ENCODE measurements around the gene WNT3A.

The WNT3A gene

GRCh38 chr1:228037401-228038386 lies 30.9 kb downstream of the WNT3A start:
- ATAC-seq (replicated peaks): peak; percentile 69
- H3K4me3 Mint-ChIP-seq: peak overlapping the region in 1 of 2 donors; percentile 33
- H3K36me3 Mint-ChIP-seq (ENCODE audit: insufficient read depth): no peaks in the 10 kb centered on the region
- H3K27me3 Mint-ChIP-seq: peaks cover 34 to 64% of the 10 kb centered on the region in 2 donors
- no peak overlapping the region for H3K27ac Mint-ChIP-seq
- no peak for DNase-seq
- peaks cover 0 to 1% of the 10 kb centered on the region in 2 donors for H3K9me3 Mint-ChIP-seq
- no peaks in the 10 kb centered on the region for H3K4me1 Mint-ChIP-seq (ENCODE audit: low read depth in 2 of 2)

- DNase-seq: no peak
- H3K27ac Mint-ChIP-seq: no peak overlapping the region
Observed at GRCh38 chr1:228038387-228039005, 31.7 kb downstream of the WNT3A start.

DNA sequence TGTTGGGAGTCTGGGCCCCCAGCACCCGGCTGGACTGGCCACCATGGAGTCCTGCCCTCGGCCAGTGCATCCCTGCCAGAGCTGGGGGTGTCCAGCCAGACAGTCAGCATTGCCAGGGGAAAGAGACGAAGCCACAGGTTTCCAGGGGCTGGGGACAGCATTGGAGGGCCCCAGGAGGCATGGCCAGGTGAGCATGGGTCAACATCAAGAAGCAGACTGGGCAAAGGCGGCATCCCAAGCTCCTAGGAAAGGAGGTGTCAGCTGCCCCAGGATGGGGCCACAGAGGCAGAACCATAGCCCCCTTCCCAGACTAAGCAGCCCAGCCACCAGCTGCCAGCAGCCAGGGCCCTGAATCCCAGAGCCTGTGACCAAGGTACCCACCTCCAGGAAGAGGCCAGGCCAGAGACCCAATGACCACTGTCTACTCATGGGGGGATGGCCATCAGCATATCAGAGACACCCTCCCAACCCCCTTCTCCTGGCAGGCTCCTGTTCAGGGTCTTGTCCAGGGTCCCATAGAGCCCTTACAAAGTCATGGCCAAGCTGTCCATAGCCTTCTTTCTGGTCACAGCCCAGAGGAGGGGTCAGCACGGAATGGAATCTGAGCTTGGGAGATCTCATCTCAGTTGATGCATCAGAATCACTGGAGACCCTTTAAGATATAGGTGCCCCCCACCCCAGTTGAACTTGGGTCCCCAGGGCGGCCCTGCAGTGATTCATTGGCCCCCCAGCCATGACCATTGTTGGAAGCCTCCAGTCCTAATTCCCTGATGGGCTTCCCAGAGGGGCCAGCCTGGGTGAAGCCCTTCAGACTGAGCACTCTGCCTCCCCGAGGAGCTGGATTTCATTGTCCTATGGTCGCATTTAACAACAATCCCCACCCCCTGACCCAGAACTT lies 32.5 kb downstream of the WNT3A start:
- H3K27me3 Mint-ChIP-seq: peaks cover 23 to 49% of the 10 kb centered on the region in 2 donors
- no peaks in the 10 kb centered on the region for H3K9me3 Mint-ChIP-seq
- H3K36me3 Mint-ChIP-seq (ENCODE audit: insufficient read depth): no peaks in the 10 kb centered on the region
- no peak for DNase-seq
- no peak for ATAC-seq (replicated peaks)
- H3K4me3 Mint-ChIP-seq: no peak overlapping the region
- H3K4me1 Mint-ChIP-seq (ENCODE audit: low read depth in 2 of 2): no peaks in the 10 kb centered on the region
- no peak overlapping the region for H3K27ac Mint-ChIP-seq

More at GRCh38 chr1:228038387-228039005, 31.7 kb downstream of the WNT3A start:
- H3K27me3 Mint-ChIP-seq: peaks cover 26 to 56% of the 10 kb centered on the region in 2 donors
- peaks cover 0 to under 1% of the 10 kb centered on the region in 2 donors for H3K9me3 Mint-ChIP-seq
- ATAC-seq (replicated peaks): no peak
- no peak overlapping the region for H3K4me3 Mint-ChIP-seq
- no peaks in the 10 kb centered on the region for H3K4me1 Mint-ChIP-seq (ENCODE audit: low read depth in 2 of 2)
- no peaks in the 10 kb centered on the region for H3K36me3 Mint-ChIP-seq (ENCODE audit: insufficient read depth)

GRCh38 chr1:228039986-228040385 lies 33.2 kb downstream of the WNT3A start:
- DNase-seq: no peak
- no peak for ATAC-seq (replicated peaks)
- Mint-ChIP-seq H3K9me3 (no peaks in the 10 kb centered on the region), H3K36me3 (ENCODE audit: insufficient read depth) (no peaks in the 10 kb centered on the region), H3K4me3 (no peak overlapping the region), H3K27ac (no peak overlapping the region), H3K4me1 (ENCODE audit: low read depth in 2 of 2) (no peaks in the 10 kb centered on the region), H3K27me3 (peaks cover 23 to 41% of the 10 kb centered on the region in 2 donors)

DNA sequence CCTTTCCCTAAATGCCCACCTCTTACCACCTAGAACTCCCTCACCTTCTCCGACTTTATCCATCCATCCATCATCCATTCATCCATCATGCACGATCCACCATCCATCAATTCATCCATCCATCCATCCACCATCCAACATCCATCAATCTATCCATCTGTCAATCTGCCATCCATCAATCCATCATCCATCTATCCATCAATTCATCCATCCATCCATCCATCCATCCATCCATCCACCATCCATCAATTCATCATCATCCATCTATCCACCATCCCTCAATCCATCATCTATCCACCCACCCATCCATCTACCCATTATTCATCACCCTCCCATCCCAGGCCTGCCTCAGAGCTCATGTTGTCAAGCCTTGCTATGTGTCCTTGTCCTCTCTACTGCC lies 34.5 kb downstream of the WNT3A start:
- Mint-ChIP-seq H3K27ac (no peak overlapping the region), H3K9me3 (no peaks in the 10 kb centered on the region), H3K4me3 (no peak overlapping the region), H3K27me3 (peaks cover 18 to 28% of the 10 kb centered on the region in 2 donors), H3K4me1 (ENCODE audit: low read depth in 2 of 2) (no peaks in the 10 kb centered on the region), H3K36me3 (ENCODE audit: insufficient read depth) (no peaks in the 10 kb centered on the region)
- DNase-seq (no peak), ATAC-seq (replicated peaks) (no peak)

DNA sequence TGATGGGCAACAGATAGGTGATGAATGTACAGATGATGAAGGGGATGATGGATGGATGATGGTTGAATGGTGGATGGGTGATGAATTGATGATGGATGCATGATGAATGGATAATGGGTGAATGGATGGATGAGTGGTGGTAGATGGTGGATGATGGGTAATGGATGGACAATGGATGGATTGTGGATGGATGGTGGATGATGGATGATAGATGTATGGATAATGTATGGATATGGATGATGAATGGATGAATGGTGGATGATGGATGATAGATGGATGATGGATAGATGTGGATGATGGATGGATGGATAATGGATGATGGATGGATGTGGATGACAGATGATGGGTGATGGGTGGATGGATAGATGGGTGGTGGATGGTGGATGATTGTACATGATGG lies 35.7 kb downstream of the WNT3A start:
- H3K4me3 Mint-ChIP-seq: no peak overlapping the region
- ATAC-seq (replicated peaks) (no peak), DNase-seq (no peak)
- no peaks in the 10 kb centered on the region for H3K4me1 Mint-ChIP-seq (ENCODE audit: low read depth in 2 of 2)
- H3K27ac Mint-ChIP-seq: no peak overlapping the region
- no peaks in the 10 kb centered on the region for H3K36me3 Mint-ChIP-seq (ENCODE audit: insufficient read depth)
- H3K9me3 Mint-ChIP-seq: no peaks in the 10 kb centered on the region
- peaks cover 14 to 16% of the 10 kb centered on the region in 2 donors for H3K27me3 Mint-ChIP-seq

DNA sequence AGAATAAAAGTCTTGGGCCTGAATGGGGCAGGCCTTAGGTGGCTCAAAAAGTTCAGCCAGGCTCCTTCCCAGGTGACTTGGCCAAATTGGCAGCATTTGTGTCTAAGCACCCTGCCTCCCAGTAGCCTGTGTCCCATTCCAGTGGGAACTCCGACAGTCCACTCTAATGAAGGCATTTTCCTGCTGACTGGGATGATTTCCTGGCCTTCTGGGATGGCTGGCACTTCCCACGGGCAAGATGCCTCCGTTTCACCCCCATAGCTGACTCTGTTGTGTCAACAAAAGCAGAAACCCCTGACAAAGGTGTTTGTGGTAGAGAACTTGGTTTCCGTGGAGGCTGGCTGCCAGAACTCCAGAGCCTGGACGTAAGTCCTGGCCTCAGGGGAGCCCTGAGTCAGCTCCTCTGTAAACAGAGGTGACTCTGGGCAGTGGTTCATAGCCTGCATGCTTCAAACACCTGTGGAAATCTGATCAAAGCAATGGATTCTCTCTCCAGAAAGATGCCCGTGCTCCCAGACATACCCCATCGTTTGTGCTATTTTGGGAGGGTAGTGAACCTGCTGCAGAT lies 36.6 kb downstream of the WNT3A start:
- Mint-ChIP-seq H3K27me3 (peaks cover 14 to 15% of the 10 kb centered on the region in 2 donors), H3K27ac (no peak overlapping the region), H3K4me1 (ENCODE audit: low read depth in 2 of 2) (no peaks in the 10 kb centered on the region), H3K36me3 (ENCODE audit: insufficient read depth) (no peaks in the 10 kb centered on the region), H3K9me3 (no peaks in the 10 kb centered on the region), H3K4me3 (no peak overlapping the region)
- no peak for DNase-seq
- ATAC-seq (replicated peaks): no peak

DNA sequence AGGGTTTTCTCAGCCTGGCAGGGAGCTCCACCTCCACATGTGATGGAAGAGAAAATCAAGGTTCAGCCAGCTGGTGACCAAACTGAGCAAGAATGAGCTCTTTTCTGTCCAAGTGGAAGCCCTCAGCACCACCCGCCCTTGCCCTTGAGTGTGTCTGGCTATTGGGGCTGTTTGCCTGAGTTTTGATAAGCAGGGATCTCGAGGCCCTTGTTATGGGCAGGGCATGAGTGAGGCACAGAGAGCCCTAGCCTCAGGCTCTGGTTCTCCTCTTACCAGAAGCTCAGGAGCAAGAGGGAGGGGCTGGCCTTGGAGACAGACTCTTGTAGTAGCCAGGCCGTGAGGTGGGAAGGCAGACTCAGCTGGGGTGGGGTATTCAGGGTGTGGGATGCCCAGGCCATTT lies 38.2 kb downstream of the WNT3A start:
- Mint-ChIP-seq H3K9me3 (no peaks in the 10 kb centered on the region), H3K27me3 (peaks cover 19 to 20% of the 10 kb centered on the region in 2 donors), H3K27ac (no peak overlapping the region), H3K4me1 (ENCODE audit: low read depth in 2 of 2) (no peaks in the 10 kb centered on the region), H3K4me3 (no peak overlapping the region), H3K36me3 (ENCODE audit: insufficient read depth) (no peaks in the 10 kb centered on the region)
- ATAC-seq (replicated peaks) (no peak), DNase-seq (no peak)

DNA sequence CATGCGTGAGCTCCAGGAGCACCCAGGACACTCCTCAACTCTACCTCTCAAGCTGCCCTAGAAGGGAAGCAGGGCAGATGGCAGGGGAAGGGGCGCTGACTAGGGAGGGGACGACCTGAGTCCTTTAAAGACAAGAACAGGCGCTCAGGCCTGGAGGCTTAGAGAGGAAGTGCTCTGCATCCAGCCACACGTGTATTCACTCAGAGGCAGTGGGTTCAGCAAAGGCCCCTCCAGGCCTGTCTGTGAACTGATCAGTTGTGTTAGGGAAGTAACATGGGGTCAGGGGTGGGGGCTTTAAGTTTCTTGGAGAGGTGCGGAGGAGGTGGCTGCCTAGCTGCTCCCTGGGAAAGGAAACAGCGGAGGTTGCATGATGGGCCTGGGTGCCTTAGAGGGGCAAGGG lies 38.6 kb downstream of the WNT3A start:
- H3K27me3 Mint-ChIP-seq: peaks cover 19 to 20% of the 10 kb centered on the region in 2 donors
- no peak for ATAC-seq (replicated peaks)
- no peak for DNase-seq
- no peak overlapping the region for H3K27ac Mint-ChIP-seq
- no peaks in the 10 kb centered on the region for H3K9me3 Mint-ChIP-seq
- no peaks in the 10 kb centered on the region for H3K36me3 Mint-ChIP-seq (ENCODE audit: insufficient read depth)
- no peaks in the 10 kb centered on the region for H3K4me1 Mint-ChIP-seq (ENCODE audit: low read depth in 2 of 2)
- no peak overlapping the region for H3K4me3 Mint-ChIP-seq

- Mint-ChIP-seq H3K27ac (no peak overlapping the region), H3K9me3 (no peaks in the 10 kb centered on the region), H3K36me3 (ENCODE audit: insufficient read depth) (no peaks in the 10 kb centered on the region), H3K27me3 (peaks cover 19 to 24% of the 10 kb centered on the region in 2 donors), H3K4me3 (no peak overlapping the region), H3K4me1 (ENCODE audit: low read depth in 2 of 2) (no peaks in the 10 kb centered on the region)
- ATAC-seq (replicated peaks) (no peak), DNase-seq (no peak)
Observed at GRCh38 chr1:228045871-228046270, 39.1 kb downstream of the WNT3A start.

- Mint-ChIP-seq H3K27ac (no peak overlapping the region), H3K4me3 (no peak overlapping the region), H3K36me3 (ENCODE audit: insufficient read depth) (no peaks in the 10 kb centered on the region), H3K27me3 (peaks cover 23 to 31% of the 10 kb centered on the region in 2 donors), H3K4me1 (ENCODE audit: low read depth in 2 of 2) (no peaks in the 10 kb centered on the region), H3K9me3 (no peaks in the 10 kb centered on the region)
- DNase-seq (no peak), ATAC-seq (replicated peaks) (no peak)
Observed at GRCh38 chr1:228046421-228047182, 39.8 kb downstream of the WNT3A start.

- Mint-ChIP-seq H3K4me3 (no peak overlapping the region), H3K27ac (no peak overlapping the region), H3K27me3 (peaks cover 26 to 36% of the 10 kb centered on the region in 2 donors), H3K9me3 (no peaks in the 10 kb centered on the region), H3K36me3 (ENCODE audit: insufficient read depth) (no peaks in the 10 kb centered on the region), H3K4me1 (ENCODE audit: low read depth in 2 of 2) (no peaks in the 10 kb centered on the region)
- ATAC-seq (replicated peaks) (no peak), DNase-seq (no peak)
Observed at GRCh38 chr1:228047183-228047466, 40.3 kb downstream of the WNT3A start.
